ENCODE results near the gene ZNF511. TPM values are rescaled to one million over a fixed set of nuclear protein-coding genes. Genes with fewer than 3 reads are reported as not detected.

Gene ZNF511
- total RNA-seq, 1 experiment from 2014 or later, result 44.7 TPM

DNA sequence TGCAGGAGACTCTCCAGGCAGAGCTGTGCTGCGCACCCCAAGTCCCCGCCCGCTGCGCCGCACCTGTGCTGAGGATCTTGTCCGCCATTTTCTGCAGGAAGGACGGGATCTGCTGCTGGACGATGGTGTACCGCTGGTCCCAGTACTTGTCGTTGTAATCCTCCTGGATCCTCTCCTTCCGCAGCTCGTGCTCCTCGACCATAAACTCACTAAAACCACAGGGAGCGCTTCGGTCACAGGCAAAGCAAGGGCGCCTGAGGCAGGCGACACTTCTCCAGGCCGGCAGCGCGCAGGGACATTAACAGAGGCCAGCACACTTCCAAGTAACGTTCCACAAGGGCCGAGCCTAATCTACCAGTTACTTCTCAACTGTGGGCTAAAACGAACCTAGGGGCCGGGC is 19.0 kb upstream of the ZNF511 start:
- H2AFZ ChIP-seq, result no peak overlapping the region
- H4K20me1 ChIP-seq (ENCODE audit: insufficient read depth), result no peaks in the 10 kb centered on the region
- no TSS peak for BruUV-seq (replicated peaks)
- no peak for DNase-seq
- no peak overlapping the region for H3K27ac ChIP-seq
- H3F3A ChIP-seq (ENCODE audit: insufficient read depth, low read depth), result peaks cover 19% of the 10 kb centered on the region; the same call in 1 of the 2 replicates
- H3K9me2 ChIP-seq (ENCODE audit: insufficient read depth), result no peaks in the 10 kb centered on the region
- H3K4me2 ChIP-seq, result no peak overlapping the region
- TF ChIP-seq EZH2 (IDR thresholded peaks at IDR 0.05; ENCODE audit: low read depth), result no peak
- TF ChIP-seq, protein P1, sequence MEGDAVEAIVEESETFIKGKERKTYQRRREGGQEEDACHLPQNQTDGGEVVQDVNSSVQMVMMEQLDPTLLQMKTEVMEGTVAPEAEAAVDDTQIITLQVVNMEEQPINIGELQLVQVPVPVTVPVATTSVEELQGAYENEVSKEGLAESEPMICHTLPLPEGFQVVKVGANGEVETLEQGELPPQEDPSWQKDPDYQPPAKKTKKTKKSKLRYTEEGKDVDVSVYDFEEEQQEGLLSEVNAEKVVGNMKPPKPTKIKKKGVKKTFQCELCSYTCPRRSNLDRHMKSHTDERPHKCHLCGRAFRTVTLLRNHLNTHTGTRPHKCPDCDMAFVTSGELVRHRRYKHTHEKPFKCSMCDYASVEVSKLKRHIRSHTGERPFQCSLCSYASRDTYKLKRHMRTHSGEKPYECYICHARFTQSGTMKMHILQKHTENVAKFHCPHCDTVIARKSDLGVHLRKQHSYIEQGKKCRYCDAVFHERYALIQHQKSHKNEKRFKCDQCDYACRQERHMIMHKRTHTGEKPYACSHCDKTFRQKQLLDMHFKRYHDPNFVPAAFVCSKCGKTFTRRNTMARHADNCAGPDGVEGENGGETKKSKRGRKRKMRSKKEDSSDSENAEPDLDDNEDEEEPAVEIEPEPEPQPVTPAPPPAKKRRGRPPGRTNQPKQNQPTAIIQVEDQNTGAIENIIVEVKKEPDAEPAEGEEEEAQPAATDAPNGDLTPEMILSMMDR (conservative IDR thresholded peaks at IDR 0.05), result no peak
- H3K27me3 ChIP-seq (ENCODE audit: insufficient read depth, low read depth), result no peaks in the 10 kb centered on the region
- POLR2A ChIA-PET (ENCODE audit: unreplicated experiment), result no interaction called here
- CTCF ChIA-PET, result no interaction called here
- intact Hi-C loops (cut with micrococcal nuclease; ENCODE audit: unreplicated experiment), result loop anchor here (10.0 kb wide), 1 partner anchor 65 kb away; no protein-coding TSS in a partner anchor
- no peak overlapping the region for H3K4me3 ChIP-seq
- peaks cover 22% of the 10 kb centered on the region for H3K4me1 ChIP-seq (replicated peaks; ENCODE audit: insufficient read depth)
- no peaks in the 10 kb centered on the region for H3K79me2 ChIP-seq (ENCODE audit: low read depth)
- H3K36me3 ChIP-seq (ENCODE audit: low read depth), result no peaks in the 10 kb centered on the region
- no peaks in the 10 kb centered on the region for H3K9me3 ChIP-seq (ENCODE audit: insufficient read depth, low read depth)

DNA sequence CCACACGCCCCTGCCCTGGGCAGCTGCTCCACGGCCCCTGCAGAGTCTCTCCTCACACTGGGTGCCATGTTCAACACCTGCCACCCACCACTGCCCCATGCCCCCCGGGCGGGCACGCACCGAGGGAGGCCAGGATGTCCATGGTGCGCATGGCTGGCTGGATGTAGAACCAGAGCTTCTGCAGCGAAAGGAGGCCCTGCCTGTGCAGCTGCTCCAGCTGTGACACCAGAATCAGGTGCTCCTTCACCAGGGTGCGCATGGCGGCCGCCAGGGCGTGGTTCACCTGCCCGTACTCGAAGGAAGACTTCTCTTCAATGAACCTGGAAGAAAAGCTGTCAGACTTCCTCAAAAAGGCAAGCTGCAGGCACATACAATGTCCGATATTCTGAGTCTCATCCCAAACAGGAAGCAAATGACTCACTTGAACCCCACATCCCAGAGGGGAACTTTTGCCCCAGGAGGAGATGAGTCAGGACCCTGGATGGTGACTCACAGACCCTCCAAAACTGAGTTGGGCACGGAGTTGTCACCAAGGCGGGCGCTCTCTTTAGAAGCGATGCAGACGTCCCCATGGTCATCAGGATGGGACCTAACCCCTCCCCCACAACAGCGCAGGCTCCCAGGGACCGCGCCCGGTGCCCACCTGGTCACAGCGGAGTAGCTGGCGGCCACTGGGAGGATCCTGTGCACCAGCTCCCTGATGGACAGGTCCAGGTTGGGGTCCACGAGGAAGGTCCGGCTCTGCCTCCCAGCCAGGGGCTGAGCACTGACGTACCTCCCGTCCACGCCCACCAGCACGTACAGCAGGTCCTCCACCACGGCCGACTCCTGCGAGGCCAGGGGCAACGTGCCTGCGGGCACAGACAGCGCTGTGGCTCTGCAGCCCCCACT is 15.6 kb upstream of the ZNF511 start:
- Histone ChIP-seq H3K4me3 (no peak overlapping the region; the same call in 1 of the 2 replicates), H3K27ac (peak overlapping the region; percentile 72), H3K4me2 (peak overlapping the region; percentile 49)

DNA sequence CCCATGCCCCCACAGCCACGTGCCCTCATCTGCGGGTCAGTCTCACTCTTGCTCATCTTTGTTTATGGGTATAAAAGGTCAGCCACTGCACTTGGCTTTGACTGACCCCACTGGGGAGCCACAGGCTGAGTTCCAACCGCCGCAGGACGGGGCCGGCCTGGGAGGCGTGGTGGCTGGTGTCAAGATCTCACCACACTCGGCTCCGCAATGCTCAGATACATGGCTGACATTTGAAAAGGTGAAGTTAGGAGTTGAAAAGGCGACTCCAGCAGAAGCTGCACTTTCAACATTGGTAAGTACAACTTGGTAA is 14.9 kb upstream of the ZNF511 start:
- H4K20me1 ChIP-seq (ENCODE audit: insufficient read depth), result no peaks in the 10 kb centered on the region
- peaks cover 22% of the 10 kb centered on the region for H3K4me1 ChIP-seq (replicated peaks; ENCODE audit: insufficient read depth)
- H3K4me2 ChIP-seq, result peak overlapping the region; percentile 49
- TF ChIP-seq, protein P1 (conservative IDR thresholded peaks at IDR 0.05), result no peak
- TF ChIP-seq EZH2 (IDR thresholded peaks at IDR 0.05; ENCODE audit: low read depth), result no peak
- POLR2A ChIA-PET (ENCODE audit: unreplicated experiment), result no interaction called here
- no peak for DNase-seq
- H3K27me3 ChIP-seq (ENCODE audit: insufficient read depth, low read depth), result no peaks in the 10 kb centered on the region
- H3K9me2 ChIP-seq (ENCODE audit: insufficient read depth), result no peaks in the 10 kb centered on the region
- H2AFZ ChIP-seq, result no peak overlapping the region
- no peaks in the 10 kb centered on the region for H3K79me2 ChIP-seq (ENCODE audit: low read depth)
- H3F3A ChIP-seq (ENCODE audit: insufficient read depth, low read depth), result peaks cover 19% of the 10 kb centered on the region; the same call in 1 of the 2 replicates
- H3K27ac ChIP-seq, result peak overlapping the region; percentile 67
- H3K4me3 ChIP-seq, result no peak overlapping the region; the same call in 1 of the 2 replicates
- no peaks in the 10 kb centered on the region for H3K36me3 ChIP-seq (ENCODE audit: low read depth)
- no TSS peak for BruUV-seq (replicated peaks)
- CTCF ChIA-PET, result no interaction called here
- intact Hi-C loops (cut with micrococcal nuclease; ENCODE audit: unreplicated experiment), result loop anchor here (1.0 kb wide), 1 partner anchor 14 kb away; no protein-coding TSS in a partner anchor
- H3K9me3 ChIP-seq (ENCODE audit: insufficient read depth, low read depth), result no peaks in the 10 kb centered on the region

More for the DNA sequence above, 15.6 kb upstream of the ZNF511 start:
- peaks cover 19% of the 10 kb centered on the region; the same call in 1 of the 2 replicates for H3F3A ChIP-seq (ENCODE audit: insufficient read depth, low read depth)
- H2AFZ ChIP-seq, result no peak overlapping the region
- TF ChIP-seq, protein P1 (conservative IDR thresholded peaks at IDR 0.05), result no peak
- no peak for TF ChIP-seq EZH2 (IDR thresholded peaks at IDR 0.05; ENCODE audit: low read depth)
- no peaks in the 10 kb centered on the region for H3K36me3 ChIP-seq (ENCODE audit: low read depth)
- no peaks in the 10 kb centered on the region for H3K9me3 ChIP-seq (ENCODE audit: insufficient read depth, low read depth)
- no peaks in the 10 kb centered on the region for H3K27me3 ChIP-seq (ENCODE audit: insufficient read depth, low read depth)
- H3K79me2 ChIP-seq (ENCODE audit: low read depth), result no peaks in the 10 kb centered on the region
- POLR2A ChIA-PET (ENCODE audit: unreplicated experiment), result interaction anchor here (0.7 kb wide), 1 partner anchor 385 kb away, joined by 3 read pairs; no protein-coding TSS in a partner anchor
- intact Hi-C loops (cut with micrococcal nuclease; ENCODE audit: unreplicated experiment), result loop anchor here (1.0 kb wide), 1 partner anchor 14 kb away; no protein-coding TSS in a partner anchor
- no TSS peak for BruUV-seq (replicated peaks)
- DNase-seq, result peak; percentile 66 to 73
- H3K9me2 ChIP-seq (ENCODE audit: insufficient read depth), result no peaks in the 10 kb centered on the region
- peaks cover 22% of the 10 kb centered on the region for H3K4me1 ChIP-seq (replicated peaks; ENCODE audit: insufficient read depth)
- CTCF ChIA-PET, result interaction anchor here (0.7 to 0.8 kb wide), 2 partner anchors 14 to 36 kb away, joined by 3 read pairs; no protein-coding TSS in a partner anchor
- H4K20me1 ChIP-seq (ENCODE audit: insufficient read depth), result no peaks in the 10 kb centered on the region
